Osteoblast (primary cell): Measurements from ENCODE around the gene LRRC41. TPM values are rescaled to one million over a fixed set of nuclear protein-coding genes. Genes with fewer than 3 reads are reported as not detected.
"Not testable (repeated sequence)": the region's sequence is repeated elsewhere in the genome, so short reads cannot be mapped to it uniquely, and the experiment has no call there.

ENCODE experiments used
- DNase-seq: peaks from one replicate; pipeline ENCODE4 v3.0.0; 2011; ENCODE audit warnings: low spot score, mixed read lengths; ENCODE audit not compliant: insufficient read length; ENCODE audit errors: missing footprints
- H2AFZ ChIP-seq: 2 replicates; pipeline ENCODE4 v1.6.0; 2011; ENCODE audit warnings: mild to moderate bottlenecking, low read length
- H3K27ac ChIP-seq: 2 replicates; pipeline ENCODE4 v1.5.1; 2011; ENCODE audit warnings: mild to moderate bottlenecking, low read depth, low read length, moderate library complexity
- H3K27me3 ChIP-seq: 2 replicates; pipeline ENCODE4 v1.6.0; 2012; ENCODE audit warnings: mild to moderate bottlenecking, control low read depth, inconsistent platforms, low read length, moderate library complexity; ENCODE audit not compliant: insufficient read depth
- H3K36me3 ChIP-seq: 2 replicates; pipeline ENCODE4 v1.5.1; 2011; ENCODE audit warnings: mild to moderate bottlenecking, low read length, control low read depth, moderate library complexity; ENCODE audit not compliant: insufficient read depth
- H3K4me1 ChIP-seq: 2 replicates; pipeline ENCODE4 v1.5.1; 2011; ENCODE audit warnings: mild to moderate bottlenecking, low read length, control low read depth, moderate library complexity; ENCODE audit not compliant: insufficient read depth
- H3K4me2 ChIP-seq: 2 replicates; pipeline ENCODE4 v1.6.0; 2011; ENCODE audit warnings: mild to moderate bottlenecking, low read length; ENCODE audit not compliant: insufficient read depth
- H3K4me3 ChIP-seq: fragments of 200-600 bp; sonication (generic); 3 replicates; pipeline ENCODE4 v1.5.1; 2012; ENCODE audit warnings: mild to moderate bottlenecking, low read length, inconsistent platforms; ENCODE audit not compliant: insufficient read depth
- H3K79me2 ChIP-seq: 2 replicates; pipeline ENCODE4 v1.6.0; 2012; ENCODE audit warnings: mild to moderate bottlenecking, low read length, control low read depth, inconsistent platforms; ENCODE audit not compliant: insufficient read depth
- H3K9me3 ChIP-seq: 2 replicates; pipeline ENCODE4 v1.5.1; 2011; ENCODE audit warnings: low read depth, low read length, control low read depth
- H4K20me1 ChIP-seq: 2 replicates; pipeline ENCODE4 v1.6.0; 2012; ENCODE audit warnings: mild to moderate bottlenecking, low read length, control low read depth; ENCODE audit not compliant: insufficient read depth
- total RNA-seq: library from RNA; depleted of rRNA; stranded (reverse); fragments of >200 nt; gene quantifications from 2 replicates; pipeline ENCODE4 v1.2.3, GENCODE V29; 2012
- TF ChIP-seq, protein P1 (sequence below): IDR thresholded peaks from 2 replicates; pipeline ENCODE4 v1.5.1; 2011; ENCODE audit warnings: mild to moderate bottlenecking, low read depth, low read length, moderate library complexity; ENCODE audit errors: extremely low read depth

Gene LRRC41
- total RNA-seq, 1 donor: 103 TPM

DNA sequence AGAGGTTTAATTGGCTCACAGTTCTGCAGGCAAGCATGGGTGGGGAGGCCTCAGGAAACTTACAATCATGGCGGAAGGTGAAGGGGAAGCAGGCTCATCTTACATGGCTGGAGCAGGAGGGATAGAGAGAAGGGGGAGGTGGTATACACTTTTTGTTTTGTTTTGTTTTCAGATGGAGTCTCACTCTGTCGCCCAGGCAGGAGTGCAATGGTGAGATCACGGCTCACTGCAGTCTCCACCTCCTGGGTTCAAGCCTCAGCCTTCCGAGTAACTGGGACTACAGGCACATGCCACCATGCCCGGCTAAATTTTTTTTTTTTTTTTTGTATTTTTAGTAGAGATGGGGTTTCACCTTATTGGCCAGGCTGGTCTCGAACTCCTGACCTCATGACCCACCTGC lies 18.8 kb upstream of the LRRC41 start:
- H3K4me2 ChIP-seq, DNase-seq, H3K27me3 ChIP-seq, H3K4me3 ChIP-seq, H3K36me3 ChIP-seq, H3K9me3 ChIP-seq, H3K4me1 ChIP-seq, H3K79me2 ChIP-seq, H2AFZ ChIP-seq, H3K27ac ChIP-seq, H4K20me1 ChIP-seq: not testable (repeated sequence)

DNA sequence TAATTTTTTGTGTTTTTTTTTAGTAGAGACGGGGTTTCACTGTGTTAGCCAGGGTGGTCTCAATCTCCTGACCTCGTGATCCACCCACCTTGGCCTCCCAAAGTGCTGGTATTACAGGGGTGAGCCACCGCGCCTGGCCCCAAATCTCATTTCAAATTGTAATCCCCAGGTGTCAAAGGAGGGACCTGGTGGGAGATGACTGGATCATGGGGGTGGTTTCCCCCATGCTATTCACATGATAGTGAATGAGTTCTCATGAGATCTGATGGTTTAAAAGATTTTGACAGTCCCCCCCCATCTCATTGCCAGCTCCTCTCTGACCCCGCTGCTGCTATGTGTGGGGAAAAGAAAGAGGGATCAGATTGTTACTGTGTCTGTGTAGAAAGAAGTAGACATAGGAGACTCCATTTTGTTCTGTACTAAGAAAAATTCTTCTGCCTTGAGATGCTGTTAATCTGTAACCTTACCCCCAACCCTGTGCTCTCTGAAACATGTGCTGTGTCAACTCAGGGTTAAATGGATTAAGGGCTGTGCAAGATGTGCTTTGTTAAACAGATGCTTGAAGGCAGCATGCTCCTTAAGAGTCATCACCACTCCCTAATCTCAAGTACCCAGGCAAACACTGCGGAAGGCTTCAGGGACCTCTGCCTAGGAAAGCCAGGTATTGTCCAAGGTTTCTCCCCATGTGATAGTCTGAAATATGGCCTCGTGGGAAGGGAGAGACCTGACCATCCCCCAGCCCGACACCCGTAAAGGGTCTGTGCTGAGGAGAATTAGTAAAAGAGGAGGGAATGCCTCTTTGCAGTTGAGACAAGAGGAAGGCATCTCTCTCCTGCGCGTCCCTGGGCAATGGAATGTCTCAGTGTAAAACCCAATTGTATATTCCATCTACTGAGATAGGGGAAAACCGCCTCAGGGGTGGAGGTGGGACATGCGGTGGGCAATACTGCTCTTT lies 16.8 kb upstream of the LRRC41 start:
- H3K27ac ChIP-seq, H3K79me2 ChIP-seq, H3K9me3 ChIP-seq, H3K4me3 ChIP-seq, H2AFZ ChIP-seq, DNase-seq, H4K20me1 ChIP-seq, H3K4me2 ChIP-seq, H3K4me1 ChIP-seq, H3K27me3 ChIP-seq: not testable (repeated sequence)
- H3K36me3 ChIP-seq: peaks cover 17% of the 10 kb centered on the region

DNA sequence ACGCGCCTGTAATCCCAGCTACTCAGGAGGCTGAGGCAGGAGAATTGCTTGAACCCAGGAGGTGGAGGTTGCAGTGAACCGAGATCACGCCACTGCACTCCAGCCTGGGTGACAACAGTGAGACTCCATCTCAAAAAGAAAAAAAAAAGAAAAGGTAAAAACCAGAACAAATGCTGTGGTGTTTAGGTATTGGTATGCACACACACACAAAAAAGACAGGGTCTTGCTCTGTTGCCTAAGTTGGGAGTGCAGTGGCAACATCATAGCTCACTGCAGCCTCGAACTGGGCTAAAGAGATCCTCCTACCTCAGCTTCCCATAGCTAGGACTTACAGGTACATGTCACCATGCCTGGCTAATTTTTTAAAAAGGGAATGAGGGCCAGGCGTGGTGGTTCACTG lies 15.9 kb upstream of the LRRC41 start:
- not testable (repeated sequence) for H3K4me2 ChIP-seq, H3K27me3 ChIP-seq, DNase-seq, H3K4me1 ChIP-seq, H3K9me3 ChIP-seq, H3K4me3 ChIP-seq, H3K79me2 ChIP-seq, H2AFZ ChIP-seq, H3K27ac ChIP-seq, H4K20me1 ChIP-seq
- H3K36me3 ChIP-seq: peaks cover 19% of the 10 kb centered on the region

DNA sequence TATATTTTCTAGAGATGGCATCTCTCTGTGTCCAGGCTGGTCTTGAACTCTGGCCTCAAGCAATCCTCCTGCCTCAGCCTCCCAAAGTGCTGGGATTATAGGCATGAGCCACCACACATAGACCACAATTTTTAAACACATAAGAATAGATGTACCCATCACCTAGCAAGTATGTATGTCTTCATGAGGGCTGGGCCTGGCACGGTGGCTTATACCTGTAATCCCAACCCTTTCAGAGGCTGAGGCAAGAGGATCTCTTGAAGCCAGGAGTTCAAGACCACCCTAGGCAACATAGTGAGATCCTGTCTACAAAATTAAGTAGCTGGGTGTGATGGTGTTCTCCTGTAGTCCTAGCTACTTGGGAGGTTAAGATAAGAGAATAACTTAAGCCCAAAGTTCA lies 13.9 kb upstream of the LRRC41 start:
- H3K36me3 ChIP-seq: peaks cover 37% of the 10 kb centered on the region
- no peak for DNase-seq
- TF ChIP-seq, protein P1, sequence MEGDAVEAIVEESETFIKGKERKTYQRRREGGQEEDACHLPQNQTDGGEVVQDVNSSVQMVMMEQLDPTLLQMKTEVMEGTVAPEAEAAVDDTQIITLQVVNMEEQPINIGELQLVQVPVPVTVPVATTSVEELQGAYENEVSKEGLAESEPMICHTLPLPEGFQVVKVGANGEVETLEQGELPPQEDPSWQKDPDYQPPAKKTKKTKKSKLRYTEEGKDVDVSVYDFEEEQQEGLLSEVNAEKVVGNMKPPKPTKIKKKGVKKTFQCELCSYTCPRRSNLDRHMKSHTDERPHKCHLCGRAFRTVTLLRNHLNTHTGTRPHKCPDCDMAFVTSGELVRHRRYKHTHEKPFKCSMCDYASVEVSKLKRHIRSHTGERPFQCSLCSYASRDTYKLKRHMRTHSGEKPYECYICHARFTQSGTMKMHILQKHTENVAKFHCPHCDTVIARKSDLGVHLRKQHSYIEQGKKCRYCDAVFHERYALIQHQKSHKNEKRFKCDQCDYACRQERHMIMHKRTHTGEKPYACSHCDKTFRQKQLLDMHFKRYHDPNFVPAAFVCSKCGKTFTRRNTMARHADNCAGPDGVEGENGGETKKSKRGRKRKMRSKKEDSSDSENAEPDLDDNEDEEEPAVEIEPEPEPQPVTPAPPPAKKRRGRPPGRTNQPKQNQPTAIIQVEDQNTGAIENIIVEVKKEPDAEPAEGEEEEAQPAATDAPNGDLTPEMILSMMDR: no peak
- H3K27me3 ChIP-seq: no peaks in the 10 kb centered on the region
- no peak overlapping the region for H3K4me2 ChIP-seq
- peaks cover 9% of the 10 kb centered on the region for H3K4me1 ChIP-seq
- H3K9me3 ChIP-seq: no peaks in the 10 kb centered on the region
- no peak overlapping the region for H3K4me3 ChIP-seq
- peaks cover 3% of the 10 kb centered on the region for H4K20me1 ChIP-seq
- no peak overlapping the region for H3K27ac ChIP-seq
- H3K79me2 ChIP-seq: no peaks in the 10 kb centered on the region
- no peak overlapping the region for H2AFZ ChIP-seq

DNA sequence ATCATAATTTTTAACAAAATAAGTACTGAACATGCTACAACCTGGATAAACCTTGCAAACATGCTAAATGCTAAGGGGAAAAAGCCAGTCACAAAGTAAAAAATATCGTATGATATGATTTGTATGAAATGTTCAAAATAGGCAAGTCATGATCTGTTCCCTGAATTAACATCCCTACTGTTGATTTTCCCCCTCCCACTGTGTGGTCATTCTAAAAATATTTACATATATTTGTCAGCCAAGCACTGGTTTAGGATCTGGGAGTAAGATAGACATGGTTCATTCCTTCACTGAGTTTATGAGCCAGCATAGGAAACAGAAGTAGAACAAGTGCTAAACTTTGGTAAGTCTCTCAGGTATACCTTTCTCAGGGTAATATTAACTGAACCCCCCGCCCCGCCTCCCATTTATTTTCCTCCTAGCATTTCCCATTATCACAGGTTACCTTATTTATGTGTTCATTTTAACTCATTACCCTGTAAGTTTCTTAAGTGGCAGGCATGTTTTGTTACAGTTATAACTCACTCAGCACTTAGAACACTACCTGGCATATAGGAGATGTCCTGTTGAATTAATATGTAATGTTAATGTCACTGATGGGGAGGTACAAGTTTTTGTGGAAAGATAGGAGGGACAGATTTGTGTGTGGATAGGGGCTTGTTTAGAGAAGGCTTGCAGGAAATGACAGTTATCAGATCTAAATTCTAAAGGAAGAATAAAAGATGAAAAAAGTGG lies 12.4 kb upstream of the LRRC41 start:
- H3K4me2 ChIP-seq: no peak overlapping the region
- peaks cover 45% of the 10 kb centered on the region for H3K36me3 ChIP-seq
- no peak overlapping the region for H3K4me3 ChIP-seq
- H3K27ac ChIP-seq: peak overlapping the region; percentile 58
- H3K4me1 ChIP-seq: peaks cover 9% of the 10 kb centered on the region
- H3K79me2 ChIP-seq: no peaks in the 10 kb centered on the region
- peak; percentile 93 for DNase-seq
- no peaks in the 10 kb centered on the region for H3K9me3 ChIP-seq
- H3K27me3 ChIP-seq: no peaks in the 10 kb centered on the region
- no peak overlapping the region for H2AFZ ChIP-seq
- TF ChIP-seq, protein P1: no peak
- H4K20me1 ChIP-seq: peaks cover 3% of the 10 kb centered on the region
